H9 (cell line): Measurements from ENCODE around the gene ADAMTS15. TPM values are rescaled to one million over a fixed set of nuclear protein-coding genes. Genes with fewer than 3 reads are reported as not detected.

Source experiments
- DNase-seq: peaks from one replicate; pipeline ENCODE4 v3.0.0-alpha.2; 2017
- H2AFZ ChIP-seq: one replicate; pipeline ENCODE4 v1.6.1; 2013; ENCODE audit warnings: mild to moderate bottlenecking, low read length, control low read depth, moderate library complexity
- H2AK5ac ChIP-seq: 2 replicates; pipeline ENCODE4 v1.6.1; 2013; ENCODE audit warnings: low read length, control low read depth, mixed read lengths; ENCODE audit not compliant: insufficient read length
- H2BK120ac ChIP-seq: one replicate; pipeline ENCODE4 v1.6.1; 2013; ENCODE audit warnings: low read depth, mild to moderate bottlenecking, low read length, control low read depth, inconsistent platforms; ENCODE audit not compliant: poor library complexity, severe bottlenecking
- H2BK12ac ChIP-seq: 2 replicates; pipeline ENCODE4 v1.6.1; 2013; ENCODE audit warnings: low read length, control low read depth, mixed read lengths, low read depth; ENCODE audit not compliant: insufficient read length
- H2BK15ac ChIP-seq: 2 replicates; pipeline ENCODE4 v1.6.1; 2013; ENCODE audit warnings: low read depth, low read length, control low read depth
- H2BK20ac ChIP-seq: one replicate; pipeline ENCODE4 v1.6.1; 2013; ENCODE audit warnings: low read depth, mild to moderate bottlenecking, low read length, control low read depth, inconsistent platforms; ENCODE audit not compliant: poor library complexity, severe bottlenecking
- H2BK5ac ChIP-seq: 2 replicates; pipeline ENCODE4 v1.6.1; 2013; ENCODE audit warnings: low read length, control low read depth, mixed read lengths; ENCODE audit not compliant: insufficient read length
- H3K14ac ChIP-seq: 2 replicates; pipeline ENCODE4 v1.6.1; 2013; ENCODE audit warnings: low read length, control low read depth; ENCODE audit not compliant: insufficient read depth
- H3K18ac ChIP-seq: 2 replicates; pipeline ENCODE4 v1.6.1; 2013; ENCODE audit warnings: low read depth, mild to moderate bottlenecking, mixed read lengths, low read length, control low read depth; ENCODE audit not compliant: insufficient read length
- H3K23ac ChIP-seq: 2 replicates; pipeline ENCODE4 v1.6.1; 2013; ENCODE audit warnings: low read length, control low read depth, mixed read lengths, low read depth; ENCODE audit not compliant: insufficient read length
- H3K23me2 ChIP-seq: 2 replicates; pipeline ENCODE4 v1.6.1; 2013; ENCODE audit warnings: low read depth, mild to moderate bottlenecking, mixed read lengths, low read length, control low read depth; ENCODE audit not compliant: insufficient read length, poor library complexity, severe bottlenecking
- H3K27ac ChIP-seq: 2 replicates; pipeline ENCODE4 v1.5.1; 2013; ENCODE audit warnings: low read length, control low read depth, mixed read lengths, low read depth; ENCODE audit not compliant: insufficient read length
- H3K27me3 ChIP-seq: 2 replicates; pipeline ENCODE4 v1.6.1; 2013; ENCODE audit warnings: low read length, control low read depth, inconsistent platforms; ENCODE audit not compliant: insufficient read depth
- H3K4ac ChIP-seq: 2 replicates; pipeline ENCODE4 v1.6.1; 2013; ENCODE audit warnings: low read depth, mild to moderate bottlenecking, control low read depth, inconsistent platforms, low read length, moderate library complexity
- H3K4me1 ChIP-seq: 2 replicates; pipeline ENCODE4 v1.6.1; 2013; ENCODE audit warnings: low read length, control low read depth, inconsistent platforms; ENCODE audit not compliant: insufficient read depth
- H3K4me2 ChIP-seq: 2 replicates; pipeline ENCODE4 v1.6.1; 2013; ENCODE audit warnings: low read length, control low read depth, mixed read lengths; ENCODE audit not compliant: insufficient read length, insufficient read depth
- H3K56ac ChIP-seq: 2 replicates; pipeline ENCODE4 v1.6.1; 2013; ENCODE audit warnings: low read depth, mild to moderate bottlenecking, mixed read lengths, low read length, control low read depth; ENCODE audit not compliant: insufficient read length
- H3K79me1 ChIP-seq: 2 replicates; pipeline ENCODE4 v1.6.1; 2013; ENCODE audit warnings: low read depth, mild to moderate bottlenecking, moderate library complexity, low read length, control low read depth, inconsistent platforms; ENCODE audit not compliant: insufficient read depth, poor library complexity, severe bottlenecking
- H3K79me2 ChIP-seq: 2 replicates; pipeline ENCODE4 v1.6.1; 2013; ENCODE audit warnings: low read length, control low read depth, inconsistent platforms; ENCODE audit not compliant: insufficient read depth
- H3K9ac ChIP-seq: 2 replicates; pipeline ENCODE4 v1.6.1; 2013; ENCODE audit warnings: low read length, control low read depth, mixed read lengths; ENCODE audit not compliant: insufficient read length; ENCODE audit errors: extremely low read depth
- H3K9me3 ChIP-seq: one replicate; pipeline ENCODE4 v1.6.1; 2013; ENCODE audit warnings: low read depth, low read length, inconsistent platforms; ENCODE audit not compliant: control insufficient read depth
- H3T11ph ChIP-seq: one replicate; pipeline ENCODE4 v1.6.1; 2013; ENCODE audit warnings: mild to moderate bottlenecking, low read length, control low read depth, inconsistent platforms
- H4K20me1 ChIP-seq: one replicate; pipeline ENCODE4 v1.6.1; 2013; ENCODE audit not compliant: control insufficient read depth, insufficient read length, insufficient read depth
- H4K5ac ChIP-seq: 2 replicates; pipeline ENCODE4 v1.6.1; 2013; ENCODE audit warnings: low read depth, mild to moderate bottlenecking, mixed read lengths, low read length, control low read depth; ENCODE audit not compliant: insufficient read length
- H4K8ac ChIP-seq: replicated peaks from 2 replicates; pipeline ENCODE4 v1.6.1; 2013; ENCODE audit warnings: low read length, control low read depth, mixed read lengths, low read depth; ENCODE audit not compliant: insufficient read length
- H4K91ac ChIP-seq: 2 replicates; pipeline ENCODE4 v1.6.1; 2013; ENCODE audit warnings: low read depth, mild to moderate bottlenecking, moderate library complexity, mixed read lengths, low read length, control low read depth; ENCODE audit not compliant: insufficient read length
- H3K27ac Mint-ChIP-seq, 3 experiments: 2 replicates in 2 of 3; 3 replicates in 1 of 3; pipeline ENCODE4 v1.8.0; 2020 to 2021; ENCODE audit warnings: mixed read lengths in 3 of 3, mild to moderate bottlenecking in 1 of 3, moderate library complexity in 1 of 3
- H3K27me3 Mint-ChIP-seq: 2 replicates; pipeline ENCODE4 v1.8.0; 2021; ENCODE audit warnings: low read depth, mild to moderate bottlenecking, moderate library complexity, mixed read lengths
- H3K36me3 Mint-ChIP-seq, 3 experiments: 2 replicates in 2 of 3; 3 replicates in 1 of 3; pipeline ENCODE4 v1.8.0; 2020 to 2021; ENCODE audit warnings: low read depth in 3 of 3, mixed read lengths in 3 of 3; ENCODE audit not compliant: insufficient read depth in 1 of 3
- H3K4me1 Mint-ChIP-seq, 2 experiments: 2 replicates each; pipeline ENCODE4 v1.8.0; 2020; ENCODE audit warnings: mixed read lengths in 2 of 2
- H3K4me3 Mint-ChIP-seq, 2 experiments: 2 replicates in 1 of 2; 3 replicates in 1 of 2; pipeline ENCODE4 v1.8.0; 2020 to 2021; ENCODE audit warnings: mild to moderate bottlenecking in 2 of 2, mixed read lengths in 2 of 2, moderate library complexity in 1 of 2
- H3K9me3 Mint-ChIP-seq, 2 experiments: 2 replicates in 1 of 2; 3 replicates in 1 of 2; pipeline ENCODE4 v1.8.0; 2020; ENCODE audit warnings: mild to moderate bottlenecking in 2 of 2, mixed read lengths in 2 of 2, moderate library complexity in 1 of 2
- CTCF ChIP-seq: fragments of 200-600 bp; sonication (generic); conservative IDR thresholded peaks from 3 replicates; pipeline ENCODE4 v1.8.0; 2021; ENCODE audit warnings: antibody characterized with exemption, mild to moderate bottlenecking
- total RNA-seq: library from RNA; stranded (reverse); gene quantifications from 2 replicates; pipeline ENCODE4 v1.2.1, GENCODE V29; 2021

ADAMTS15 gene
- total RNA-seq, 1 experiment from 2014 or later: 1.3 TPM

- Histone ChIP-seq H3K79me1 (no peaks in the 10 kb centered on the region), H2AFZ (no peak overlapping the region), H2BK12ac (no peak overlapping the region), H3K9ac (no peak overlapping the region), H3K4ac (no peak overlapping the region), H3K23me2 (no peaks in the 10 kb centered on the region), H2BK5ac (no peak overlapping the region), H2BK15ac (no peak overlapping the region), H3K27me3 (no peaks in the 10 kb centered on the region), H3T11ph (no peak overlapping the region), H3K56ac (no peak overlapping the region), H2AK5ac (no peak overlapping the region), H3K14ac (no peak overlapping the region), H4K8ac (no peak overlapping the region), H4K91ac (no peak overlapping the region), H3K4me1 (no peaks in the 10 kb centered on the region), H2BK20ac (no peak overlapping the region), H3K79me2 (no peaks in the 10 kb centered on the region), H3K23ac (no peak overlapping the region), H4K5ac (no peak overlapping the region), H3K9me3 (no peaks in the 10 kb centered on the region), H3K27ac (no peak overlapping the region), H3K4me2 (no peak overlapping the region), H4K20me1 (no peaks in the 10 kb centered on the region), H3K18ac (no peak overlapping the region), H2BK120ac (no peak overlapping the region)
- TF ChIP-seq CTCF: no peak
- H3K27ac Mint-ChIP-seq: no peak overlapping the region
- no peaks in the 10 kb centered on the region for H3K4me1 Mint-ChIP-seq
- peaks cover 9% of the 10 kb centered on the region; the same call in 1 of the 2 replicates for H3K27me3 Mint-ChIP-seq
- no peaks in the 10 kb centered on the region; a peak in 2 of 7 replicates for H3K36me3 Mint-ChIP-seq
- DNase-seq: no peak
- H3K4me3 Mint-ChIP-seq: no peak overlapping the region
- no peaks in the 10 kb centered on the region for H3K9me3 Mint-ChIP-seq
Measured at GRCh38 chr11:130464291-130464812, 15.9 kb downstream of the ADAMTS15 start.
